ENCODE measurements around the gene SLC25A36. TPM values are rescaled to one million over a fixed set of nuclear protein-coding genes. Genes with fewer than 3 reads are reported as not detected.

Gene SLC25A36
- total and polyA plus RNA-seq, 2 experiments from 2014 or later: 70.0 to 297 TPM

DNA sequence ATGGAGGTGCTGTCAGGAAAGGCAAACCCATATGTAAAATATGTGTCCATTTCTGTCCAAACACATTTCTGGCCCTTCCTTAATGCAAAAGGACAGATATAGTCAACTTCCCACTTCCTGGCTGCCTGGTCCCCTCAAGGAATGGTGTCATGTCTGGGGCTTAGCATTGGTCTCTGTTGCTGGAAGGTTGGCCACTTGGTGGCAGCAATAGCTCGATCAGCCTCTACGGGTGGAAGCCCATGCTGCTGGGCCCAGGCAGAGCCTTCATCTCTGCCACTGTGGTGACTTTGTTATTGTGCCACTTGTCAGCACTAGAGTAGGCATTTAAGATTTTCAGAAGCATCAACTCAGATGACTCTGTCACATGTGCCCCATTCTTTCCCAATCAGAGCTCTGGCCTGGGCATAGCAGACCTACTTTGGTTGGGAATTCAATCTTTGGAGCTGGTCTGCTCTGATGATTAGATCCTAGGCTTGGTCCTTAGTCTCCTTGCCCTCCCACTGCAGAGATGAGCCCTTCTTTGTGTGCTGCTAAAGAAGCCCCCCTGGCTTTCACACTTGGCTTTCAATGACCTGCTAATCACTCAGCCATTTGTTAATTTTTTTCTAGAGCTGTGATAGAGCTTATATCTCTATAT lies 58.5 kb downstream of the SLC25A36 start:
- Histone ChIP-seq H3K4me3 (no peak overlapping the region), H3K9me3 (ENCODE audit: low read depth) (no peaks in the 10 kb centered on the region), H3K27me3 (no peaks in the 10 kb centered on the region), H3K4me1 (ENCODE audit: low read depth) (no peaks in the 10 kb centered on the region), H3K36me3 (no peaks in the 10 kb centered on the region), H3K27ac (no peak overlapping the region)
- DNase-seq (ENCODE audit: low read depth in 1 of 2, low spot score in 1 of 2): peak; percentile 66 to 82
- TF ChIP-seq, protein P1, sequence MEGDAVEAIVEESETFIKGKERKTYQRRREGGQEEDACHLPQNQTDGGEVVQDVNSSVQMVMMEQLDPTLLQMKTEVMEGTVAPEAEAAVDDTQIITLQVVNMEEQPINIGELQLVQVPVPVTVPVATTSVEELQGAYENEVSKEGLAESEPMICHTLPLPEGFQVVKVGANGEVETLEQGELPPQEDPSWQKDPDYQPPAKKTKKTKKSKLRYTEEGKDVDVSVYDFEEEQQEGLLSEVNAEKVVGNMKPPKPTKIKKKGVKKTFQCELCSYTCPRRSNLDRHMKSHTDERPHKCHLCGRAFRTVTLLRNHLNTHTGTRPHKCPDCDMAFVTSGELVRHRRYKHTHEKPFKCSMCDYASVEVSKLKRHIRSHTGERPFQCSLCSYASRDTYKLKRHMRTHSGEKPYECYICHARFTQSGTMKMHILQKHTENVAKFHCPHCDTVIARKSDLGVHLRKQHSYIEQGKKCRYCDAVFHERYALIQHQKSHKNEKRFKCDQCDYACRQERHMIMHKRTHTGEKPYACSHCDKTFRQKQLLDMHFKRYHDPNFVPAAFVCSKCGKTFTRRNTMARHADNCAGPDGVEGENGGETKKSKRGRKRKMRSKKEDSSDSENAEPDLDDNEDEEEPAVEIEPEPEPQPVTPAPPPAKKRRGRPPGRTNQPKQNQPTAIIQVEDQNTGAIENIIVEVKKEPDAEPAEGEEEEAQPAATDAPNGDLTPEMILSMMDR (IDR thresholded peaks at IDR 0.05; ENCODE audit: low read depth, low read length): peak; percentile 78

DNA sequence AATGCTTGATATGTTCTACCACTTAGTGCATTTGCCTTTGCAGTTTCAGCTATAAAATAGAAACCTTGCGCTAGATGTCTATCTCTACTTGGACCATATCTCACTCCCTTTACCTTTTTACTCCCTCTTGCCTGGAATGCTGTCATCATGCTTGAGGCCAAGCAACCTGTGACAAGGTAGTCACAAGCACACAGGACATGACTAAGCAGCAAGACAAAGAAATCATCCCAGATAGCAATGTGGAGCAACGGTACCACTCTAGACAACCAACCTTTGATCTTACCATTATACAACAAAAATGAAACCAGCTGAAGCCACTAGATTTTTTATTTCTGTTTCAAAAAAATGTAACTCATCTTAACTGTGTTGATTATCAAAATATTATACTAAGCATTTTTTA lies 59.0 kb downstream of the SLC25A36 start:
- Histone ChIP-seq H3K27me3 (no peaks in the 10 kb centered on the region), H3K4me1 (ENCODE audit: low read depth) (no peaks in the 10 kb centered on the region), H3K4me3 (no peak overlapping the region), H3K27ac (no peak overlapping the region), H3K36me3 (no peaks in the 10 kb centered on the region), H3K9me3 (ENCODE audit: low read depth) (no peaks in the 10 kb centered on the region)
- DNase-seq (ENCODE audit: low read depth in 1 of 2, low spot score in 1 of 2): no peak
- TF ChIP-seq, protein P1 (IDR thresholded peaks at IDR 0.05; ENCODE audit: low read depth, low read length): no peak

- H3K27me3 ChIP-seq: no peaks in the 10 kb centered on the region
- H3K9me3 ChIP-seq (ENCODE audit: low read depth): no peaks in the 10 kb centered on the region
- H3K36me3 ChIP-seq: no peaks in the 10 kb centered on the region
- no peak overlapping the region for H3K4me3 ChIP-seq
- no peaks in the 10 kb centered on the region for H3K4me1 ChIP-seq (ENCODE audit: low read depth)
- H3K27ac ChIP-seq: no peak overlapping the region
- DNase-seq (ENCODE audit: low read depth in 1 of 2, low spot score in 1 of 2): no peak
- TF ChIP-seq, protein P1 (IDR thresholded peaks at IDR 0.05; ENCODE audit: low read depth, low read length): no peak
These were observed 64.7 kb downstream of the SLC25A36 start for GRCh38 chr3:141006344-141006743.

DNA sequence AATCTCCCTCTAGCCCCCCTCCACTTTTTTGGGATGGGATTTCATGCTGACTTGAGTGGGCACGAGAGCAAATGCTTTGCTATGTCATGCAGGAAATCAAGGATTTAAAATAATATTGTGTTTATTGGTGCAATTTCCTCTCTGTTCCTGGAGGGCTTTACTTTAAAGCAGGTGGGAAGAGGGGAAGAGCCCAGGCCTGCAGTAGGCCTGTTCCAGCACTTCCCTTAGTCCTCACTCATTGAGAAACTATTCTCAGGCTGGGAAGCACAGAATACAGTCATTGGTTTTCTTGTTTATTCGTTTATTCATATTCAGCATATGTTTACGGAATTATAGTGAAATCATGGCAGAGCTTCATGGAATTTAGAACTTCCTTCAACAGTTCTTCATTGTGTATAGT lies 67.9 kb downstream of the SLC25A36 start:
- Histone ChIP-seq H3K9me3 (ENCODE audit: low read depth) (no peaks in the 10 kb centered on the region), H3K27ac (no peak overlapping the region), H3K36me3 (no peaks in the 10 kb centered on the region), H3K4me1 (ENCODE audit: low read depth) (no peaks in the 10 kb centered on the region), H3K4me3 (no peak overlapping the region), H3K27me3 (no peaks in the 10 kb centered on the region)
- no peak for DNase-seq (ENCODE audit: low read depth in 1 of 2, low spot score in 1 of 2)
- TF ChIP-seq, protein P1 (IDR thresholded peaks at IDR 0.05; ENCODE audit: low read depth, low read length): no peak

DNA sequence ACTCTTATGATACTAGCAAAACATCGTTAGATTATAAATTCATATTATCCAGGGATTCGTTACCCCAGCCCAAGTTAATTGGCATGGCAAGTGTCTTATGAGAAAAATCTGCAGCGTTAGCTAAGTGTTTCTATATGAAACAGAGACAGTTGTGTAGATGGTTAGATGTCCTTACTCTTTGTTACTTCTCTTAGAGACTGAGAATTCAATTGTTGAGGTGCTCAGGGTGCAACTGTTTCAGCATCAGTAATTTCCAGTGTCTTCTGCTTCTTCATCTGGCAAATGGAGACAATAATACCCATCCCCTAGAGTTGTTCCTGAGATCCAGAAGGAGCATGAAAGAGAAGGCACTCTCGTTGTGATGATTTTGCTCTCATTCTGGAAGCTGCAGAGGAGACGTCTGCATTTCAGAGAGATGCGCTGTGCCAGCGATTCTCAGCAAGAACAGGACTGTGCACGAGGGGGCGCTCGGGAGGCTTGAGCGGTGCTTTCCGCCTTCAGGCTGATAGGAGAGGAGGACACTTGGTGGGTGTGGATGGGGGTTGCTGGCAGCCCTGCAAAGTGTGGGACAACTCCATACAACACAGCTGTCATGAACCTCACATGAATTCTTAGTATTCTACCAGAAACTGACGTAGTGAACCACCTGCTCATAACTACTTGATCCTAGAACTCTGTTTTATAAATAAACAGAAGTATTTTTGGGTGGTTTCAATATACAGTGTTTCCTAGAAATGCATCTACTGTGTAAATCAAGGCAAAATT lies 69.8 kb downstream of the SLC25A36 start:
- H3K9me3 ChIP-seq (ENCODE audit: low read depth): no peaks in the 10 kb centered on the region
- no peaks in the 10 kb centered on the region for H3K36me3 ChIP-seq
- TF ChIP-seq, protein P1 (IDR thresholded peaks at IDR 0.05; ENCODE audit: low read depth, low read length): peak; percentile 86
- no peak overlapping the region for H3K27ac ChIP-seq
- no peak overlapping the region for H3K4me3 ChIP-seq
- H3K4me1 ChIP-seq (ENCODE audit: low read depth): no peaks in the 10 kb centered on the region
- DNase-seq (ENCODE audit: low read depth in 1 of 2, low spot score in 1 of 2): peak; percentile 67 to 91
- no peaks in the 10 kb centered on the region for H3K27me3 ChIP-seq
